WTC11 (cell line): ENCODE results near the gene NEURL3.

Experiments
- KAT7 ChIP-seq: sonication (generic); formaldehyde crosslinking; IDR thresholded peaks from 2 replicates; pipeline ENCODE4 v1.8.1; 2023; ENCODE audit warnings: missing genetic modification reagents, mild to moderate bottlenecking, borderline replicate concordance
- NR1H2 ChIP-seq: sonication (generic); formaldehyde crosslinking; IDR thresholded peaks from 2 replicates; pipeline ENCODE4 v1.9.0; 2021; ENCODE audit warnings: mild to moderate bottlenecking, moderate library complexity, missing genetic modification reagents
- TF ChIP-seq, protein P1 (sequence below): sonication (generic); formaldehyde crosslinking; IDR thresholded peaks from 2 replicates; pipeline ENCODE4 v1.8.1; 2023; ENCODE audit warnings: mild to moderate bottlenecking, missing genetic modification reagents, moderate library complexity
- TF ChIP-seq, protein P2 (sequence below): fragments of 200-600 bp; IDR thresholded peaks from 2 replicates; pipeline ENCODE4 v1.8.0; 2022; ENCODE audit warnings: antibody characterized with exemption

DNA sequence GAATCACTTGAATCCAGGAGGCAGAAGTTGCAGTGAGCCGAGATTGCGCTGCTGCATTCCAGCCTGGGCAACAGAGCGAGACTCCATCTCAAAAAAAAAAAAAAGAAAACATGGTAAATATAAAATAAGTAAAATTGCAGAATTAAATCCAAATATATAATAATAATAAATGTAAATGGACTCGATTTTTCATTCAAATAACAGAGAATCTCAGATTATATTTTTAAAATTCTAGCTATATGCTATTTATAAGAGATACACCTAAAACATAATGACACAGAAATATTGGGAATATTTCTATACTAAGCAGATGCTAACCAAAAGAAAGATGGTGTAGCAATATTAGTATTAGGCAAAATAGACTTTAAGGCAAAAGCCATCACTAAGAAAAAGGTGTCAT is 15.1 kb upstream of the NEURL3 start:
- TF ChIP-seq NR1H2 (CRISPR knock-in tag): no peak
- TF ChIP-seq, protein P1, sequence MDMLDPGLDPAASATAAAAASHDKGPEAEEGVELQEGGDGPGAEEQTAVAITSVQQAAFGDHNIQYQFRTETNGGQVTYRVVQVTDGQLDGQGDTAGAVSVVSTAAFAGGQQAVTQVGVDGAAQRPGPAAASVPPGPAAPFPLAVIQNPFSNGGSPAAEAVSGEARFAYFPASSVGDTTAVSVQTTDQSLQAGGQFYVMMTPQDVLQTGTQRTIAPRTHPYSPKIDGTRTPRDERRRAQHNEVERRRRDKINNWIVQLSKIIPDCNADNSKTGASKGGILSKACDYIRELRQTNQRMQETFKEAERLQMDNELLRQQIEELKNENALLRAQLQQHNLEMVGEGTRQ (CRISPR knock-in tag): no peak
- no peak for TF ChIP-seq KAT7
- TF ChIP-seq, protein P2, sequence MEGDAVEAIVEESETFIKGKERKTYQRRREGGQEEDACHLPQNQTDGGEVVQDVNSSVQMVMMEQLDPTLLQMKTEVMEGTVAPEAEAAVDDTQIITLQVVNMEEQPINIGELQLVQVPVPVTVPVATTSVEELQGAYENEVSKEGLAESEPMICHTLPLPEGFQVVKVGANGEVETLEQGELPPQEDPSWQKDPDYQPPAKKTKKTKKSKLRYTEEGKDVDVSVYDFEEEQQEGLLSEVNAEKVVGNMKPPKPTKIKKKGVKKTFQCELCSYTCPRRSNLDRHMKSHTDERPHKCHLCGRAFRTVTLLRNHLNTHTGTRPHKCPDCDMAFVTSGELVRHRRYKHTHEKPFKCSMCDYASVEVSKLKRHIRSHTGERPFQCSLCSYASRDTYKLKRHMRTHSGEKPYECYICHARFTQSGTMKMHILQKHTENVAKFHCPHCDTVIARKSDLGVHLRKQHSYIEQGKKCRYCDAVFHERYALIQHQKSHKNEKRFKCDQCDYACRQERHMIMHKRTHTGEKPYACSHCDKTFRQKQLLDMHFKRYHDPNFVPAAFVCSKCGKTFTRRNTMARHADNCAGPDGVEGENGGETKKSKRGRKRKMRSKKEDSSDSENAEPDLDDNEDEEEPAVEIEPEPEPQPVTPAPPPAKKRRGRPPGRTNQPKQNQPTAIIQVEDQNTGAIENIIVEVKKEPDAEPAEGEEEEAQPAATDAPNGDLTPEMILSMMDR: no peak
